ENCODE results near the gene CAMTA1. TPM values are rescaled to one million over a fixed set of nuclear protein-coding genes. Genes with fewer than 3 reads are reported as not detected.

The CAMTA1 gene
- total and polyA plus RNA-seq, 9 of the 15 experiments (the other 6 are each of a cell fraction or from before 2014, with no cell fraction given): 43.9 to 161 (median 65.9) TPM

GRCh38 chr1:6937048-6937447 is 151.8 kb downstream of the CAMTA1 start:
- 4% methylated on average over 3 of the region's 3 CpGs for WGBS (ENCODE audit: insufficient coverage, low coverage, missing lambda C conversion rate)
- Histone ChIP-seq H3K79me2 (ENCODE audit: control insufficient read depth, insufficient read depth, low read length) (no peaks in the 10 kb centered on the region), H3K4me3 (no peak overlapping the region), H3K9me3 (replicated peaks; ENCODE audit: control insufficient read depth, insufficient read depth, low read depth, low read length) (no peaks in the 10 kb centered on the region), H3K36me3 (ENCODE audit: control insufficient read depth, insufficient read depth, low read length) (no peaks in the 10 kb centered on the region), H3K9ac (ENCODE audit: insufficient read depth in 1 of 2, low read depth in 2 of 2, low read length in 2 of 2) (no peak overlapping the region), H4K20me1 (replicated peaks; ENCODE audit: control insufficient read depth, insufficient read depth, low read length) (peaks cover 9% of the 10 kb centered on the region; the same call in 1 of the 2 replicates), H3K4me1 (replicated peaks in 1 of 2; ENCODE audit: control insufficient read depth in 2 of 2, insufficient read depth in 2 of 2, low read length in 2 of 2) (no peaks in the 10 kb centered on the region), H3K9me1 (ENCODE audit: control insufficient read depth, insufficient read depth, low read length) (no peaks in the 10 kb centered on the region), H3K27me3 (ENCODE audit: control insufficient read depth in 2 of 2, insufficient read depth in 2 of 2, low read length in 2 of 2) (peaks cover 25 to 27% of the 10 kb centered on the region in 2 experiments), H3K27ac (ENCODE audit: extremely low read depth, low read depth, low read length) (no peak overlapping the region), H2AFZ (ENCODE audit: low read depth, low read length) (no peak overlapping the region), H3K4me2 (ENCODE audit: insufficient read depth, low read length) (no peak overlapping the region)
- no TSS peak for BruUV-seq (replicated peaks)
- CTCF ChIA-PET (ENCODE audit: low intra/inter-chr PET ratio): no interaction called here
- in situ Hi-C loops (cut with MboI): no loop called here
- DNase-seq (ENCODE audit: extremely low read depth in 1 of 4, low spot score in 3 of 4) (no peak), ATAC-seq (no peak), FAIRE-seq (peak; percentile 62)
- intact Hi-C loops (cut with micrococcal nuclease): no loop called here
- POLR2A ChIA-PET: no interaction called here
- TF ChIP-seq ZNF449 (CRISPR knock-in tag; IDR thresholded peaks at IDR 0.05): no peak
- TF ChIP-seq HBP1 (CRISPR knock-in tag; IDR thresholded peaks at IDR 0.05): peak; percentile 23; the same call in 1 of the 2 replicates
- TF ChIP-seq ZNF311 (CRISPR knock-in tag; IDR thresholded peaks at IDR 0.05): no peak
- 0 out of 2 replicates have a peak, but pooled peaks have one; percentile 53 for TF ChIP-seq TSC22D4 (tag; IDR thresholded peaks at IDR 0.05)
- TF ChIP-seq FIP1L1 (IDR thresholded peaks at IDR 0.05; ENCODE audit: low read depth, low read length, poor library complexity, severe bottlenecking): no peak
- peak; percentile 14; the same call in 1 of the 2 replicates for TF ChIP-seq YBX1 (IDR thresholded peaks at IDR 0.05)
- 0 out of 2 replicates have a peak, but pooled peaks have one; percentile 19 for TF ChIP-seq EHMT2 (IDR thresholded peaks at IDR 0.05)
- TF ChIP-seq E2F6 (IDR thresholded peaks at IDR 0.05; ENCODE audit: borderline replicate concordance in 1 of 2, extremely low read depth in 1 of 2, insufficient read depth in 1 of 2, insufficient read length in 1 of 2, low read depth in 1 of 2, low read length in 1 of 2, poor library complexity in 1 of 2, severe bottlenecking in 1 of 2): no peak
